Erythroblast (primary cell): Measurements from ENCODE around the gene LHFPL2.

Experiments used
- GATA1 ChIP-seq: IDR thresholded peaks from 2 replicates; pipeline ENCODE4 v1.6.1; 2011; ENCODE audit warnings: low read depth, mild to moderate bottlenecking, control low read depth, low read length, moderate library complexity
- POLR2A ChIP-seq: IDR thresholded peaks from 2 replicates; pipeline ENCODE4 v1.6.1; 2011; ENCODE audit warnings: mild to moderate bottlenecking, low read length

DNA sequence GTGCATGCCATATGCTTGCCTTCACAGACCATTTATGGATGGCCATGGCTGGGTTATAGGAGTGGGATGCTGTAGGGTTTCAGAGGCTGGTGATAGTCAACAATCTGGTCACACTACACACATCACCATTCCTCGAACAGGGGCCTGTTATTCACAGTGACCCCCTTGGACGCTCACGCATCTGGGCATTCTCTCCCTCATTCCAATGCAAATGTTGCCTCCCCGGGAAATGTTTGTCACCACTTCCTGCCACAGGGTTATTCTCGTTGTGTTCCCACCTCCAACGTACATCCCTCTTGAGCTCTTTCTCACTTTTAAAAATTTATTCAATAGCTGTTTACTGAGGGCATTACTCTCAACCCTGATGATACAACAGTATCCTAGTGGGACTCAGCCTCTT, 152.8 kb downstream of the LHFPL2 start:
- TF ChIP-seq POLR2A (no peak), GATA1 (no peak)
